ENCODE data around the gene EBPL.
A peak's percentile ranks its signal among the peaks of the same experiment; 100 is the strongest.

EBPL gene

GRCh38 chr13:49653478-49653877, 37.8 kb downstream of the EBPL start:
- TF ChIP-seq POLR2A (IDR thresholded peaks at IDR 0.05; ENCODE audit: low read depth, low read length): no peak
- FAIRE-seq: no peak

GRCh38 chr13:49652355-49653305, 38.7 kb downstream of the EBPL start:
- FAIRE-seq (no peak), DNase-seq (ENCODE audit: insufficient read length, low spot score) (no peak)
- TF ChIP-seq POLR2A (IDR thresholded peaks at IDR 0.05; ENCODE audit: low read depth, low read length): no peak

More at GRCh38 chr13:49653478-49653877, 37.8 kb downstream of the EBPL start:
- DNase-seq (ENCODE audit: insufficient read length, low spot score): no peak

GRCh38 chr13:49651570-49652354, 39.5 kb downstream of the EBPL start:
- DNase-seq (ENCODE audit: insufficient read length, low spot score): no peak
- FAIRE-seq: no peak
- TF ChIP-seq POLR2A (IDR thresholded peaks at IDR 0.05; ENCODE audit: low read depth, low read length): no peak

- TF ChIP-seq POLR2A (IDR thresholded peaks at IDR 0.05; ENCODE audit: low read depth, low read length): no peak
- DNase-seq (ENCODE audit: insufficient read length, low spot score): no peak
- no peak for FAIRE-seq
Observed at GRCh38 chr13:49649963-49650312, 41.3 kb downstream of the EBPL start.

- FAIRE-seq (no peak), DNase-seq (ENCODE audit: insufficient read length, low spot score) (no peak)
- TF ChIP-seq POLR2A (IDR thresholded peaks at IDR 0.05; ENCODE audit: low read depth, low read length): no peak
Observed at GRCh38 chr13:49649244-49649962, 41.9 kb downstream of the EBPL start.

GRCh38 chr13:49646688-49647087, 44.6 kb downstream of the EBPL start:
- DNase-seq (ENCODE audit: insufficient read length, low spot score) (no peak), FAIRE-seq (no peak)
- TF ChIP-seq POLR2A (IDR thresholded peaks at IDR 0.05; ENCODE audit: low read depth, low read length): no peak

DNA sequence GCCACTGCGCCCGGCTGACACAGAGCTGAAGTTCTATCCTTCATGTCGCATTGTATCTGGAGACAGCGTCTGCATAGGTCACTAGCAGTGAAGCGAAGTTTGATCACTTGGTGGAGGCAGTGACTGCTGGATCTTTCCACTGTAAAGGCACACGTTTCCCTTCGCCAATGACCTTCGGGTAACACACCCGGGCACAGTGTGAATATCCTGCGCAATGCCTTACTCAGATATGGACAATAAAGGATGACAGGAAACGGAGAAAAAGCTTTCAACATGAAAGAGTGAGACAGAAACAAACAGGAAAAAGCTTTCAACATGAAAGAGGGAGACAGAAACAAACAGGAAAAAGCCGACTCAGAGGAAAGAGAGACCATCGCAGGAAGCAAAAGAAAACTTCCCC, 45.8 kb downstream of the EBPL start:
- TF ChIP-seq POLR2A (IDR thresholded peaks at IDR 0.05; ENCODE audit: low read depth, low read length): no peak
- no peak for DNase-seq (ENCODE audit: insufficient read length, low spot score)
- FAIRE-seq: no peak

- FAIRE-seq (no peak), DNase-seq (ENCODE audit: insufficient read length, low spot score) (no peak)
- TF ChIP-seq POLR2A (IDR thresholded peaks at IDR 0.05; ENCODE audit: low read depth, low read length): no peak
Observed at GRCh38 chr13:49643035-49643646, 48.1 kb downstream of the EBPL start.

DNA sequence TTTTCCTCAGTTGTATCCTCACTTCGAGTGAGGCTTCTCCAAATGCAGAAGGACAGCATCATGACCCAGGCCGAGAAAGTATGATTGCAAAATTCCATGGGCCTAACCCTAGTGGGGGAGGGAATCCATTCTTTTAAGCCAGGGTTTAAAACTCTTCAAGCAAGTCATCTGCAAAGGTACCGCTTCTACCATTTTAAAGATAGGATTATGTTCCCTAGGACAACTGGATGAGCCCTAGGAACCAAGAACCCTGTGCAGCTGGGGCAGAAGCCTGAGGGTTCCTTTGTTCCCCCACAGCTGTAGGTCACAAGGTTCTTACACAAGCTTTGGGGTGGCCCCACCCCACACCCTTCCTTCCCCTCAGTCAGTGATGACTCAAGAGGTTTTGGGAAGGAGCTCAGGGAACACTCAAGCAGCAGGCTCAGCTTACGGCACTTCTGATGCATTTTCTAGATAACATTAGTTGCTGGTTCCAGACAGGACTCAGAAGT, 49.4 kb downstream of the EBPL start:
- no peak for TF ChIP-seq POLR2A (IDR thresholded peaks at IDR 0.05; ENCODE audit: low read depth, low read length)
- DNase-seq (ENCODE audit: insufficient read length, low spot score): peak; percentile 39
- FAIRE-seq: peak; percentile 78

GRCh38 chr13:49638744-49639072, 52.6 kb downstream of the EBPL start:
- no peak for FAIRE-seq
- no peak for DNase-seq (ENCODE audit: insufficient read length, low spot score)
- TF ChIP-seq POLR2A (IDR thresholded peaks at IDR 0.05; ENCODE audit: low read depth, low read length): no peak

DNA sequence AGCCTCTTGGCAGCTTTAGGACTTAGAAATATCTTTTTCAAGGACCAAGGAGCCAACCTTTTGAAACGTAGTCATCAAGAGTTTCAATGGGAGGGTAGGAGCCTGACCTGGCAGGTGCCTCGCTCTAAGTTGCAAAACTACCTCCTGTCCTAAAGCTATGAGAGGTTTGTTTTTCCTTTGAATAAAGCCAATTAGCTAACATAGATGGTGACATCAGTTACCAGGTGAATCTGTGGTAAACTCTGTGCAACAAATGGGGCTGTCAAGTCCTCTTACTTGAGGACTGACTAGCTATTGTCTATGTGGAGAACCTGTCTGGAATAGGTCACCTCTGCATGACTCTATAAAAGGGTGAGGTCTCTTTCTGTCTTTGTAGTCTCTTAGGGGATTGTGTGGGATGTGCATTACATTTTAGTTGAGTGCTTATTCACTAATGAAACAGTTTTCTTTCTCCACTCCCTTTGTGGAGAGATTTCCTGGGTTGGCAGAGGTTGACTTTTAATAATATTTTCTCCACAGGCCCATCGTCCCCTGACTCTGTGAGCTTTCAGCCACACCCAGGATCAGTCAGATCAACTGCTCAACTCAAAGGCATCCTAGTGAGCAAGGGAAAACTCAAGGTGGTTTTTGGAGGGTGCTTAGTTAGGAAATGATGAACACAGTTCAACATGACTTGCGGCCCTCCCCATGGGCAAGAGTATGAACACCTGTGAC, 53.1 kb downstream of the EBPL start:
- FAIRE-seq (no peak), DNase-seq (ENCODE audit: insufficient read length, low spot score) (no peak)
- TF ChIP-seq POLR2A (IDR thresholded peaks at IDR 0.05; ENCODE audit: low read depth, low read length): no peak

DNA sequence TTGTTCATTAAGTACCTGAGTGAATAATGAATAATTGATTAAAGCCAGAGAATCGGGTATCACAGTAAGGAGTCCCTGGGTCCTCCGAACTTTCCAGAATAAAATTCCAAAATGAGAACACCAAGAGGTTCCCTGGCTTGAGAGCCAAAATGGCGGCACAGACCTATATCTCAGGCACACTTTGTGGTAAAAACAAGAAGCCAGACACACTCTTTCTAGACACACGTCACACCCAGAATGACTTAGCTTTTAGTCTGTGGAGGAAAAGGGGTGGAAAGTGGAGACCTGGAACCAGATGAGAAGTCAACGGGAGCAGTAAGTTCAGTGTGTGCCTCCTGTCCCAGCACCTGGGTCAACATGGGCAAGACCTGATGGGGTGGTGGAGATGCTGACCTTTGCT, 54.6 kb downstream of the EBPL start:
- FAIRE-seq (no peak), DNase-seq (ENCODE audit: insufficient read length, low spot score) (no peak)
- no peak for TF ChIP-seq POLR2A (IDR thresholded peaks at IDR 0.05; ENCODE audit: low read depth, low read length)

Measured in H54 (cell line).